HFF-Myc (cell line): ENCODE measurements around the gene GNGT1.

Source experiments
- DNase-seq: peaks from one replicate; pipeline ENCODE4 v3.0.0-alpha.2; 2011; ENCODE audit warnings: low read depth; ENCODE audit errors: extremely low read depth
- H3K4me3 ChIP-seq: replicated peaks from 2 replicates; pipeline ENCODE4 v1.5.1; 2011; ENCODE audit warnings: low read depth, mild to moderate bottlenecking, control low read depth, low read length
- TF ChIP-seq, protein P1 (sequence below): IDR thresholded peaks from 2 replicates; pipeline ENCODE4 v1.5.1; 2012; ENCODE audit warnings: mild to moderate bottlenecking, low read depth, low read length, control low read depth; ENCODE audit errors: missing control alignments

The GNGT1 gene

DNA sequence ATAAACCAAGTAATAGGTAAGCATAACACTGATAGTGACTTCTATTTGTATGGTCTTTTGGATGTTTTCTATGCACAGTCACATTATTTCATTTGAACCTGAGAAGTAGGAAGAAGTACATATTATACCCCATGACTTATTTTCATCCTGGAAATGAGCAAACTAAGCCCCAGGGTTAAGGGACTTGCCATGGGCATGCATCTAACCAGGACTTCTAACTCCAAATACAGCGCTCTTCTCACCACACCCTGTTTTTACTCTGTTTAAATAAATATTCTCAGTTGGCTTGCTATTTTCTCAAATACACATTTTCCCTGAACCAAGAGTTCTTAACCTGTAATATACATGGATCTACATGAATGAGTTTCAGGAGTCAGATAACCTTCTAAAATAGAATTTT lies 31.5 kb downstream of the GNGT1 start:
- DNase-seq, result no peak
- TF ChIP-seq, protein P1, sequence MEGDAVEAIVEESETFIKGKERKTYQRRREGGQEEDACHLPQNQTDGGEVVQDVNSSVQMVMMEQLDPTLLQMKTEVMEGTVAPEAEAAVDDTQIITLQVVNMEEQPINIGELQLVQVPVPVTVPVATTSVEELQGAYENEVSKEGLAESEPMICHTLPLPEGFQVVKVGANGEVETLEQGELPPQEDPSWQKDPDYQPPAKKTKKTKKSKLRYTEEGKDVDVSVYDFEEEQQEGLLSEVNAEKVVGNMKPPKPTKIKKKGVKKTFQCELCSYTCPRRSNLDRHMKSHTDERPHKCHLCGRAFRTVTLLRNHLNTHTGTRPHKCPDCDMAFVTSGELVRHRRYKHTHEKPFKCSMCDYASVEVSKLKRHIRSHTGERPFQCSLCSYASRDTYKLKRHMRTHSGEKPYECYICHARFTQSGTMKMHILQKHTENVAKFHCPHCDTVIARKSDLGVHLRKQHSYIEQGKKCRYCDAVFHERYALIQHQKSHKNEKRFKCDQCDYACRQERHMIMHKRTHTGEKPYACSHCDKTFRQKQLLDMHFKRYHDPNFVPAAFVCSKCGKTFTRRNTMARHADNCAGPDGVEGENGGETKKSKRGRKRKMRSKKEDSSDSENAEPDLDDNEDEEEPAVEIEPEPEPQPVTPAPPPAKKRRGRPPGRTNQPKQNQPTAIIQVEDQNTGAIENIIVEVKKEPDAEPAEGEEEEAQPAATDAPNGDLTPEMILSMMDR, result no peak
- no peak overlapping the region for H3K4me3 ChIP-seq

DNA sequence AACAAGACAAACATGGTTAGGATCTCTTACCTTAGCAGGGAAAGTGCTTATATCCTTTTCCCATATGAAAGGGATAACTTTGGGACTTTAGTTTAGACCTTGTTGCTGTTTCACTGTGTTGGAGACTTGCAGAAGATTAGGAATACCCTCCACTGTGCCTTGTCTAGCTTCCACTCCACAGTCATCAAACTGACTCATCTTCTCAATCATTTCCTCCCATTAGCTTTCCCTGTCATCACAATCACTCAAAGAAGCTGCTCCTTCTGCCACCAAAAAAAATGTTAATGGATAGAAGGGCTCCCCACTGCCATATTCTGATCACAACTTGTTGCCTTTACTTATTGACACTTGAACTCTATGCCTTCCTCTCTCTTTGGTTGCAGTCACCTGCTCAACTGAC lies 31.9 kb downstream of the GNGT1 start:
- TF ChIP-seq, protein P1, result no peak
- no peak overlapping the region for H3K4me3 ChIP-seq
- no peak for DNase-seq

DNA sequence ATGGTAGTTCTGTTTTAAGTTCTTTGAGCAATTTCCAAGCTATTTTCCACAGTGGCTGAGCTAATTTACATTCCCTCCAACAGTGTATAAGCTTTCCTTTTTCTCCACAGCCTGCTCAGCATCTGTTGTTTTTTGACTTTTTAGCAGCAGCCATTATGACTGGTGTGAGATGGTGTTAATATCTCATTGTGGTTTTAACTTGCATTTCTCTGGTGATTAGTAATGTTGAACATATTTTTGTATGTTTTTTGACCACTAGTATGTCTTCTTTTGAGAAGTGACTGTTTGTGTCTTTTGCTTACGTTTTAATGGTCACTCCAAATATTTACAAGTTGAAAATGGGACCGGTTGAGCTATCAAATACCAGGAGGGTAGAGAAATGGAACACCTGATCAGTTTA lies 35.6 kb downstream of the GNGT1 start:
- no peak overlapping the region for H3K4me3 ChIP-seq
- DNase-seq, result no peak
- TF ChIP-seq, protein P1, result no peak

DNA sequence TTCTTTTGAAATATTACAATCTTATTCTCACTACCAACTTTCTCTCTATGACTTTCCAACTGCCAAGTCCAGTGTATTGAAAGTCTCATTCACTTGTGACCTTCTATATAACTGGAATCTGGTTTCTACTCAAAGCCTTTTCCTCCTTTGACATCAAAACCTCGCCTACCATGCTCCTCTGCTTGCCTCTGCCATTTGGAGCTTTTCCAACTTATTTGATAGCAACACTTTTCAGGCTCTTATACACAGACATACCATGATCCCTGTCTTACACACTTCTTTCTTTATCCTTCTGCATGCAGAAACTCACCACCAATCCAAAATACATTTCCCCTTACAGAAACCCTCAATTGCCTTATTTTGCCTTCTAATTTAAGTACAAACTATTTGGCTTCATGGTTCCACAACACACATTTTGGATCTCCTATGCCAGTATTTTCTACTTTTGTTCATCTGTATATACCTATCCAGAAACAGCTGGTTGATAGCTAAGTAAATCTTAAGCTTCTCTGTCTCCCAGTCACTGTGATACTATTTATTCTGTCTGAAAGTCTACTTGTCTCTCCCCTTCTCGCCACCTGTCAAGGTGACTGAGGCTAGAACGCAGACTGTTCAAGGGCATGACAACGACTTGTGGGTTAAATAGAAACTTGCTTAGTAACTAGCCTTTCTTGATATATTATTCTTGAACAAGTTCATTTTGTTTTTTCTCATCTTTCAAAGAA lies 37.6 kb downstream of the GNGT1 start:
- H3K4me3 ChIP-seq, result no peak overlapping the region
- TF ChIP-seq, protein P1, result no peak
- DNase-seq, result no peak

DNA sequence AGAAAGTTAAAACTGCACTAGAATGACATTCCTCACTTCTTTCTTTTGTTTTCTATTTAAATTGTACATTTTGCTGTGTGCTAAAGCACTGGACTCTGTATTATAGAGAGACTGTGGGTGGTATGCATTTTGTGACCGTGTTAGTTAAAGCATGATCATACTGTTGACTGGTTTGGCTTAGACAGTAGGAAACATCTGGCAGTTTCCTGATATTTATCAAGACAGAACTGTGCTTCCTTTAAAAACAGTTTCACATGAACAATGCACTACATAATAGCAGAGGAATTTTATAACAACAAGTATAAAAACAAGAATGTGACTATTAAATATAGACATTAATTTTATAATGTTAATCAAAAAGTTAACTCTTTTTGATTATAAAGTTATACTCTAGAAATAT lies 38.3 kb downstream of the GNGT1 start:
- TF ChIP-seq, protein P1, result no peak
- H3K4me3 ChIP-seq, result no peak overlapping the region
- DNase-seq, result no peak

DNA sequence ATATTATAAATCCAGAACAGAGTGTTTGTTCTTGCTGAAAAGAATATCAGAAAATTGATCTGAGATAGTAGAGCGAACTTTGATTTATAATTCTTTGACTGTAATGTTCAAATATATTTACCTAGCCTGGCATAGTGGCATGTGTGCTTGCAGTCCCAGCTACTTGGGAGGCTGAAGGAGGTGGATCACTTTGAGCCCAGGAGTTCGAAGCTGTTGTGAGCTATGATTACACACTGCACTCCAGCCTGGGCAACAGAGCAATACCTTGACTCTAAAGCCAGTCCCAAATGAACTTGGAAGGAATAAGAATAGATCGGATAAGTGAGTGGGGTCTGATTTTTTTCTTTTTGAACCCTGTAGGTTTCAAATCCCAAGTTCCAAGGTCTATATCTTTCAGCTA lies 38.7 kb downstream of the GNGT1 start:
- H3K4me3 ChIP-seq, result no peak overlapping the region
- TF ChIP-seq, protein P1, result no peak
- no peak for DNase-seq
